ENCODE data around the gene METTL5. TPM values are rescaled to one million over a fixed set of nuclear protein-coding genes. Genes with fewer than 3 reads are reported as not detected.

METTL5 gene
- total RNA-seq, 1 experiment from 2014 or later: 94.7 TPM

DNA sequence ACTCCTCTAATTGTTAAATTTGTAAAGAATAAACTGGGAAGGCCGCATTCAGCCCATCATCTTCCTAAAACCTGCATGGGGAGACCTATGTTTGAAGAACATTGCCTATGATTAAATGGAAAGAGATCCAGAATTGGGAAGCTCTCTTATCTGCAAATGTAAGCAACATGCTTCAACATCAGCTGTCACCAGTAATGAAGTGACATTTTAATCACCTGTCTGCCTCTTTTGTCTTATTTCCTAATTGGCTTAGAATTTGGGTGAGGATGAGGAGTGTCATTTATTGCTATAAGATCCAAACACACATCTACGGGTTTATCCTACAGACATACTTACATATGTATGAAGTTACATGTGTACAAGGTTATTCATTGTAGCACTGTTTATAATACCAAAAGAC, 52.1 kb downstream of the METTL5 start:
- no peak overlapping the region for H3K4ac ChIP-seq (ENCODE audit: low read depth, low read length)
- H3T11ph ChIP-seq (ENCODE audit: low read length): no peak overlapping the region
- Mint-ChIP-seq H3K4me3 (no peak overlapping the region), H3K9me3 (no peaks in the 10 kb centered on the region), H3K27ac (no peak overlapping the region), H3K4me1 (peaks cover under 1% of the 10 kb centered on the region in 2 experiments; a peak in 1 of 4 replicates), H3K27me3 (ENCODE audit: low read depth) (no peaks in the 10 kb centered on the region), H3K36me3 (ENCODE audit: insufficient read depth in 1 of 3, low read depth in 3 of 3) (no peaks in the 10 kb centered on the region)
- no peak overlapping the region for H4K8ac ChIP-seq (replicated peaks; ENCODE audit: insufficient read length, low read depth, low read length)
- H3K4me1 ChIP-seq (ENCODE audit: insufficient read depth, low read length): no peaks in the 10 kb centered on the region
- WGBS (ENCODE audit: extremely low coverage, insufficient read length, low lambda C conversion rate): no CpG with 5 or more reads among the region's 2 CpGs
- no peaks in the 10 kb centered on the region for H3K79me2 ChIP-seq (ENCODE audit: insufficient read depth, low read length)
- no peak overlapping the region for H3K23ac ChIP-seq (ENCODE audit: insufficient read length, low read depth, low read length)
- no peak overlapping the region for H2AFZ ChIP-seq (ENCODE audit: low read length)
- H2BK12ac ChIP-seq (ENCODE audit: insufficient read length, low read depth, low read length): no peak overlapping the region
- no peak overlapping the region for H4K91ac ChIP-seq (ENCODE audit: insufficient read length, low read depth, low read length)
- H2BK20ac ChIP-seq (ENCODE audit: low read depth, low read length, poor library complexity, severe bottlenecking): no peak overlapping the region
- no peak overlapping the region for H3K27ac ChIP-seq (ENCODE audit: insufficient read length, low read depth, low read length)
- H3K4me2 ChIP-seq (ENCODE audit: insufficient read depth, insufficient read length, low read length): no peak overlapping the region
- no peaks in the 10 kb centered on the region for H4K20me1 ChIP-seq (ENCODE audit: control insufficient read depth, insufficient read depth, insufficient read length)
- no peak overlapping the region for H2BK5ac ChIP-seq (ENCODE audit: insufficient read length, low read length)
- H3K14ac ChIP-seq (ENCODE audit: insufficient read depth, low read length): no peak overlapping the region
- H3K79me1 ChIP-seq (ENCODE audit: insufficient read depth, low read depth, low read length, poor library complexity, severe bottlenecking): no peaks in the 10 kb centered on the region
- no peak overlapping the region for H2BK15ac ChIP-seq (ENCODE audit: low read depth, low read length)
- no peak for DNase-seq
- no peak overlapping the region for H2BK120ac ChIP-seq (ENCODE audit: low read depth, low read length, poor library complexity, severe bottlenecking)
- no peak overlapping the region for H3K9ac ChIP-seq (ENCODE audit: extremely low read depth, insufficient read length, low read length)
- no peak overlapping the region for H2AK5ac ChIP-seq (ENCODE audit: insufficient read length, low read length)
- TF ChIP-seq, protein P1, sequence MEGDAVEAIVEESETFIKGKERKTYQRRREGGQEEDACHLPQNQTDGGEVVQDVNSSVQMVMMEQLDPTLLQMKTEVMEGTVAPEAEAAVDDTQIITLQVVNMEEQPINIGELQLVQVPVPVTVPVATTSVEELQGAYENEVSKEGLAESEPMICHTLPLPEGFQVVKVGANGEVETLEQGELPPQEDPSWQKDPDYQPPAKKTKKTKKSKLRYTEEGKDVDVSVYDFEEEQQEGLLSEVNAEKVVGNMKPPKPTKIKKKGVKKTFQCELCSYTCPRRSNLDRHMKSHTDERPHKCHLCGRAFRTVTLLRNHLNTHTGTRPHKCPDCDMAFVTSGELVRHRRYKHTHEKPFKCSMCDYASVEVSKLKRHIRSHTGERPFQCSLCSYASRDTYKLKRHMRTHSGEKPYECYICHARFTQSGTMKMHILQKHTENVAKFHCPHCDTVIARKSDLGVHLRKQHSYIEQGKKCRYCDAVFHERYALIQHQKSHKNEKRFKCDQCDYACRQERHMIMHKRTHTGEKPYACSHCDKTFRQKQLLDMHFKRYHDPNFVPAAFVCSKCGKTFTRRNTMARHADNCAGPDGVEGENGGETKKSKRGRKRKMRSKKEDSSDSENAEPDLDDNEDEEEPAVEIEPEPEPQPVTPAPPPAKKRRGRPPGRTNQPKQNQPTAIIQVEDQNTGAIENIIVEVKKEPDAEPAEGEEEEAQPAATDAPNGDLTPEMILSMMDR (conservative IDR thresholded peaks at IDR 0.05): no peak
- H3K9me3 ChIP-seq (ENCODE audit: control insufficient read depth, low read depth, low read length): no peaks in the 10 kb centered on the region
- no peak overlapping the region for H4K5ac ChIP-seq (ENCODE audit: insufficient read length, low read depth, low read length)
- H3K18ac ChIP-seq (ENCODE audit: insufficient read length, low read depth, low read length): no peak overlapping the region
- H3K56ac ChIP-seq (ENCODE audit: insufficient read length, low read depth, low read length): no peak overlapping the region
- H3K27me3 ChIP-seq (ENCODE audit: insufficient read depth, low read length): no peaks in the 10 kb centered on the region
- H3K23me2 ChIP-seq (ENCODE audit: insufficient read length, low read depth, low read length, poor library complexity, severe bottlenecking): no peaks in the 10 kb centered on the region

Measured in H9 (cell line).